ENCODE measurements around the gene PNMA1.

Gene PNMA1

GRCh38 chr14:73757381-73757780, 43.2 kb upstream of the PNMA1 start:
- TF ChIP-seq EP300 (IDR thresholded peaks at IDR 0.05; ENCODE audit: borderline replicate concordance) (no peak), RAD21 (IDR thresholded peaks at IDR 0.05; ENCODE audit: low read depth) (no peak), ZBTB7A (IDR thresholded peaks at IDR 0.05; ENCODE audit: low read depth) (no peak), YY1 (IDR thresholded peaks at IDR 0.05; ENCODE audit: low read depth) (no peak), MAX (IDR thresholded peaks at IDR 0.05) (no peak), USF1 (IDR thresholded peaks at IDR 0.05) (no peak), FOXM1 (IDR thresholded peaks at IDR 0.05; ENCODE audit: borderline replicate concordance, low read depth) (no peak)

GRCh38 chr14:73755434-73756014, 41.3 kb upstream of the PNMA1 start:
- TF ChIP-seq MAX (IDR thresholded peaks at IDR 0.05) (peak; percentile 47; the same call in 1 of the 2 replicates), TCF12 (IDR thresholded peaks at IDR 0.05; ENCODE audit: low read depth) (no peak), USF1 (IDR thresholded peaks at IDR 0.05) (peak; percentile 60)

GRCh38 chr14:73754911-73755360, 40.8 kb upstream of the PNMA1 start:
- TF ChIP-seq NFIC (IDR thresholded peaks at IDR 0.05): no peak
- TF ChIP-seq REST (IDR thresholded peaks at IDR 0.05; ENCODE audit: low read depth): no peak
- no peak for TF ChIP-seq MAX (IDR thresholded peaks at IDR 0.05)
- TF ChIP-seq TAF1 (IDR thresholded peaks at IDR 0.05; ENCODE audit: low read depth): no peak
- TF ChIP-seq YY1 (IDR thresholded peaks at IDR 0.05; ENCODE audit: low read depth): no peak
- no peak for TF ChIP-seq RAD21 (IDR thresholded peaks at IDR 0.05; ENCODE audit: low read depth)
- no peak for TF ChIP-seq TEAD4 (IDR thresholded peaks at IDR 0.05)
- TF ChIP-seq ZBTB7A (IDR thresholded peaks at IDR 0.05; ENCODE audit: low read depth): no peak
- no peak for TF ChIP-seq FOXM1 (IDR thresholded peaks at IDR 0.05; ENCODE audit: borderline replicate concordance, low read depth)
- no peak for TF ChIP-seq USF1 (IDR thresholded peaks at IDR 0.05)
- no peak for TF ChIP-seq EP300 (IDR thresholded peaks at IDR 0.05; ENCODE audit: borderline replicate concordance)
- TF ChIP-seq EGR1 (IDR thresholded peaks at IDR 0.05): no peak
- no peak for TF ChIP-seq CREB1 (IDR thresholded peaks at IDR 0.05; ENCODE audit: low read depth)
- TF ChIP-seq TCF12 (IDR thresholded peaks at IDR 0.05; ENCODE audit: low read depth): no peak
- TF ChIP-seq CEBPB (IDR thresholded peaks at IDR 0.05): no peak

- no peak for TF ChIP-seq CEBPB (IDR thresholded peaks at IDR 0.05)
- no peak for TF ChIP-seq EP300 (IDR thresholded peaks at IDR 0.05; ENCODE audit: borderline replicate concordance)
- TF ChIP-seq CREB1 (IDR thresholded peaks at IDR 0.05; ENCODE audit: low read depth): no peak
- no peak for TF ChIP-seq USF1 (IDR thresholded peaks at IDR 0.05)
- no peak for TF ChIP-seq NFIC (IDR thresholded peaks at IDR 0.05)
- no peak for TF ChIP-seq EGR1 (IDR thresholded peaks at IDR 0.05)
- TF ChIP-seq TCF12 (IDR thresholded peaks at IDR 0.05; ENCODE audit: low read depth): no peak
- TF ChIP-seq FOXM1 (IDR thresholded peaks at IDR 0.05; ENCODE audit: borderline replicate concordance, low read depth): no peak
- no peak for TF ChIP-seq TEAD4 (IDR thresholded peaks at IDR 0.05)
- TF ChIP-seq YY1 (IDR thresholded peaks at IDR 0.05; ENCODE audit: low read depth): no peak
Observed at GRCh38 chr14:73753887-73754795, 40.0 kb upstream of the PNMA1 start.

- no peak for TF ChIP-seq FOXM1 (IDR thresholded peaks at IDR 0.05; ENCODE audit: borderline replicate concordance, low read depth)
- no peak for TF ChIP-seq YY1 (IDR thresholded peaks at IDR 0.05; ENCODE audit: low read depth)
Observed at GRCh38 chr14:73753124-73753886, 39.1 kb upstream of the PNMA1 start.

Data from Ishikawa (cell line).